Mesothelial cell of epicardium (in vitro differentiated cells): ENCODE measurements around the gene GNA14. TPM values are rescaled to one million over a fixed set of nuclear protein-coding genes. Genes with fewer than 3 reads are reported as not detected.

Experiments
- DNase-seq, 2 experiments: peaks; one replicate each; pipeline ENCODE4 v3.0.0; 2021; ENCODE audit warnings: low spot score in 2 of 2; ENCODE audit not compliant: unreplicated experiment in 2 of 2
- H3K27ac Mint-ChIP-seq: 2 replicates; pipeline ENCODE4 v1.8.0; 2021; ENCODE audit warnings: mixed read lengths
- H3K27me3 Mint-ChIP-seq: 2 replicates; pipeline ENCODE4 v1.8.0; 2021; ENCODE audit warnings: low read depth, mixed read lengths
- H3K36me3 Mint-ChIP-seq: 2 replicates; pipeline ENCODE4 v1.8.0; 2021; ENCODE audit warnings: mixed read lengths
- H3K4me1 Mint-ChIP-seq: 2 replicates; pipeline ENCODE4 v1.8.0; 2021; ENCODE audit warnings: mixed read lengths
- H3K4me3 Mint-ChIP-seq: 2 replicates; pipeline ENCODE4 v1.8.0; 2021; ENCODE audit warnings: mild to moderate bottlenecking, moderate library complexity, mixed read lengths
- H3K9me3 Mint-ChIP-seq: 2 replicates; pipeline ENCODE4 v1.8.0; 2021; ENCODE audit warnings: mixed read lengths
- CTCF ChIP-seq: fragments of 200-600 bp; sonication (generic); IDR thresholded peaks from one replicate; pipeline ENCODE4 v1.5.0; 2021; ENCODE audit warnings: antibody characterized with exemption; ENCODE audit not compliant: unreplicated experiment
- total RNA-seq: library from RNA; stranded (reverse); gene quantifications from 3 replicates; pipeline ENCODE4 v1.2.1, GENCODE V29; 2021

GNA14 gene
- total RNA-seq, 1 donor from 2014 or later = 0.22 TPM

- DNase-seq = no peak
- H3K4me3 Mint-ChIP-seq = no peak overlapping the region
- no peaks in the 10 kb centered on the region for H3K9me3 Mint-ChIP-seq
- H3K27ac Mint-ChIP-seq = no peak overlapping the region
- no peaks in the 10 kb centered on the region for H3K27me3 Mint-ChIP-seq
- H3K36me3 Mint-ChIP-seq = no peaks in the 10 kb centered on the region
- H3K4me1 Mint-ChIP-seq = peaks cover 40% of the 10 kb centered on the region
- no peak for TF ChIP-seq CTCF
These were observed 51.1 kb downstream of the GNA14 start for GRCh38 chr9:77597057-77597456.

DNA sequence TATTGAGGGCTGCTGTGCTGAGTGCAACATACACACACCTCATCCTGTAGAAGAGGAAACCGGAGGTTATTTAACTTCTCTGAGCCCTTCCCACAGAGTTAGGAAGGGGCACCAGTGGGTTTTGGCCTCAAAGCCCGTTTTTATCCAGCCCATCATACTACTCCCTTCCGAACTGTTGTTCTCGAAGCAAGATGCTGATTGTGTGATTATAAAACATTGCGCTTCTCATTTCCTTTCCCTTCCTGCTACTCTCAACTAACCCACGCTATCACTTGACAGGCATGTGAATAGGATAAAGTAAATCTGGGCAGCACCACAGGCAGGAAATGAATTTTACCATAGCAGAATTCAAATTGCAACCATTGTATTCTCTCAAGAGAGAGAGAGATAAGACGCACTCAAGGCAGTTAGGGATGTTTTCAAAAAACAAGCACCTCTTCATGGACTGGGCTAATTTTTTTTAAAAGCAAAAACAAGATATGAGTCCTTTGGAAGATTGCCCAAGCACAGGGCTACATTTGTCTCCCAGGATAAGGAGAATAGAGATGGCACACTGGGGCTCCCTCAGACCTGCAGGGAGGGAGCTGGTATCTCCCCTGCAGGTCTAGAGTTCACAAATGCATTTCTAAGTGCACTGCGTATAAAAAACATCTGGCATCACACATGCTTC lies 52.6 kb downstream of the GNA14 start:
- no peak for DNase-seq
- Mint-ChIP-seq H3K4me1 (peaks cover 40% of the 10 kb centered on the region), H3K4me3 (no peak overlapping the region), H3K9me3 (no peaks in the 10 kb centered on the region), H3K27ac (peak overlapping the region; percentile 76), H3K36me3 (no peaks in the 10 kb centered on the region), H3K27me3 (no peaks in the 10 kb centered on the region)
- no peak for TF ChIP-seq CTCF

DNA sequence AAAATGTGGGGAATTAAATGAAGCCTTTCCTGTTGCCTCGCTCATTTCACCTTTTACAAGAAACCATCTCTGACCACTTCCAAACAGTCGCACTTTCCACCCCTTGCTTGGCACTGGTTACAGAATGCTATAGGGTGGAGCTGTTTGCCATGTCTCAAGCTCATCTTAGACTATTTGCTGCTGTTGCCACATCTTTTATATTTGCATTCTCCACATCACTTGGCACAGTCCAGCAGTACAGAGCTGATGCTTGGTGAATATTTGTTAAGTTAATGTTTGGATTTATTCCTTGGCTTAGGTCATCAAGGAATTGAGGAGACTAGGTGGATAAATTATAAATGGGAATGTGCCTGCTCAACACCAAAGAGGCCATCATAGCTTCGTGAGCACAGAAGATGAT lies 53.2 kb downstream of the GNA14 start:
- no peaks in the 10 kb centered on the region for H3K36me3 Mint-ChIP-seq
- no peak overlapping the region for H3K4me3 Mint-ChIP-seq
- H3K9me3 Mint-ChIP-seq = no peaks in the 10 kb centered on the region
- DNase-seq = no peak
- peaks cover 40% of the 10 kb centered on the region for H3K4me1 Mint-ChIP-seq
- H3K27me3 Mint-ChIP-seq = no peaks in the 10 kb centered on the region
- peak overlapping the region; percentile 76 for H3K27ac Mint-ChIP-seq
- no peak for TF ChIP-seq CTCF

DNA sequence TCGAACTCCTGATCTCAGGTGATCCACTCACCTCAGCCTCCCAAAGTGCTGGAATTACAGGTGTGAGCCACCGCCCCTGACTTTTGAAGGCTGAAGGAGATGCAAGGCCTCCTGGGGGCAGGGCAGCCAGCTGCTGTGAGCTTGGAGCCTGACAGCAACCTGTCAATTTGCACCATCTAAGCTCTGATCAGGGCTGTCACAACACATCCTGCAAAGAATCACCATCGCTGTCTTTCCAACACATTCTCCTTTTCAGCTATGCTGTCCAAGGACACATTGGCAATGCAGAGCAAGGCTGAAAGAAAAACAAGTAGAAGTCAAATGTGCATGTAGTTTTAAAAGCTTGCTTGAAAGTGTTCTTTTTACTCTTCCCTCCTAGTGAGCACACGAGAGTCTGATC lies 54.6 kb downstream of the GNA14 start:
- no peaks in the 10 kb centered on the region for H3K27me3 Mint-ChIP-seq
- H3K4me1 Mint-ChIP-seq = peaks cover 35% of the 10 kb centered on the region
- H3K9me3 Mint-ChIP-seq = no peaks in the 10 kb centered on the region
- no peak for TF ChIP-seq CTCF
- no peaks in the 10 kb centered on the region for H3K36me3 Mint-ChIP-seq
- H3K27ac Mint-ChIP-seq = no peak overlapping the region
- DNase-seq = no peak
- no peak overlapping the region for H3K4me3 Mint-ChIP-seq

GRCh38 chr9:77592476-77592875 lies 55.6 kb downstream of the GNA14 start:
- no peak overlapping the region for H3K27ac Mint-ChIP-seq
- DNase-seq = no peak
- H3K36me3 Mint-ChIP-seq = no peaks in the 10 kb centered on the region
- no peak for TF ChIP-seq CTCF
- no peaks in the 10 kb centered on the region for H3K27me3 Mint-ChIP-seq
- H3K4me1 Mint-ChIP-seq = peaks cover 31% of the 10 kb centered on the region
- H3K4me3 Mint-ChIP-seq = no peak overlapping the region
- no peaks in the 10 kb centered on the region for H3K9me3 Mint-ChIP-seq
